Activated CD4-positive, alpha-beta memory T cell treated with anti-CD3 and anti-CD28 coated beads, Interleukin-2, amount 10 ng/mL, durations not matched to agents 7 days and 5 days (primary cell): Measurements from ENCODE around the gene EFCAB12. TPM values are rescaled to one million over a fixed set of nuclear protein-coding genes. Genes with fewer than 3 reads are reported as not detected.

ENCODE experiments used
- CTCF ChIA-PET: fragments of 350-600 bp; sonication (Branson Sonifier 250); formaldehyde crosslinking; loops from one replicate; lab custom pipeline; 2021; ENCODE audit warnings: antibody characterized with exemption, inconsistent platforms; lab: Charles Lee
- POLR2A ChIA-PET: fragments of 350-600 bp; sonication (Branson Sonifier 250); formaldehyde crosslinking; loops from one replicate; lab custom pipeline; 2021; ENCODE audit warnings: antibody characterized with exemption; lab: Charles Lee
- DNase-seq: peaks from one replicate; pipeline ENCODE4 v3.0.0-alpha.2; 2020
- H3K27ac Mint-ChIP-seq: one replicate; pipeline ENCODE4 v1.8.0; 2021; ENCODE audit warnings: mild to moderate bottlenecking, mixed read lengths
- H3K27me3 Mint-ChIP-seq: one replicate; pipeline ENCODE4 v1.8.0; 2021; ENCODE audit warnings: mixed read lengths
- H3K36me3 Mint-ChIP-seq: one replicate; pipeline ENCODE4 v1.8.0; 2021; ENCODE audit warnings: low read depth, mixed read lengths
- H3K4me1 Mint-ChIP-seq: one replicate; pipeline ENCODE4 v1.8.0; 2021; ENCODE audit warnings: mixed read lengths
- H3K4me3 Mint-ChIP-seq: one replicate; pipeline ENCODE4 v1.8.0; 2021; ENCODE audit warnings: mild to moderate bottlenecking, mixed read lengths
- H3K9me3 Mint-ChIP-seq: one replicate; pipeline ENCODE4 v1.8.0; 2021; ENCODE audit warnings: mixed read lengths
- total RNA-seq, 2 experiments: library from RNA; stranded (reverse); gene quantifications; one replicate each; pipeline ENCODE4 v1.2.3, GENCODE V29; 2021

EFCAB12 gene
- under 1 TPM; 0.65 to 0.98 TPM for total RNA-seq

GRCh38 chr3:129428376-129429079, at the start of gene EFCAB12:
EFCAB12 (minus strand) TSS chr3:129428636; CDS start chr3:129428488, 148 bp downstream.
- no peak within 1 kb of the TSS for H3K27ac Mint-ChIP-seq
- H3K36me3 Mint-ChIP-seq, result peaks cover 35% of the 10 kb centered on the region
- peaks cover 5% of the 10 kb centered on the region for H3K27me3 Mint-ChIP-seq
- peaks cover 50% of the 10 kb centered on the region for H3K4me1 Mint-ChIP-seq
- H3K4me3 Mint-ChIP-seq, result peak within 1 kb of the TSS; percentile 22
- POLR2A ChIA-PET, result interaction anchor here (0.7 to 4.5 kb wide), 6 partner anchors 9 to 165 kb away, joined by 3 to 46 read pairs (median 6); partner anchors contain the start of genes IFT122 and MBD4
- H3K9me3 Mint-ChIP-seq, result no peaks in the 10 kb centered on the region
- CTCF ChIA-PET, result interaction anchor here (0.6 to 1.3 kb wide), 4 partner anchors 12 to 45 kb away, joined by 3 to 5 read pairs (median 4); partner anchors contain the start of genes IFT122 and MBD4
- peak; percentile 91 for DNase-seq

GRCh38 chr3:129476586-129476985, 48.1 kb upstream of the EFCAB12 start:
- H3K9me3 Mint-ChIP-seq, result no peaks in the 10 kb centered on the region
- peaks cover 16% of the 10 kb centered on the region for H3K36me3 Mint-ChIP-seq
- POLR2A ChIA-PET, result no interaction called here
- CTCF ChIA-PET, result no interaction called here
- H3K4me3 Mint-ChIP-seq, result no peak overlapping the region
- H3K27ac Mint-ChIP-seq, result peak overlapping the region; percentile 10
- H3K4me1 Mint-ChIP-seq, result peaks cover 2% of the 10 kb centered on the region
- DNase-seq, result no peak
- no peaks in the 10 kb centered on the region for H3K27me3 Mint-ChIP-seq

- ChIA-PET POLR2A (no interaction called here), CTCF (interaction anchor here (1.3 kb wide), 1 partner anchor 14 kb away, joined by 3 read pairs; no protein-coding TSS in a partner anchor)
Measured at GRCh38 chr3:129475863-129476262, 47.4 kb upstream of the EFCAB12 start.

GRCh38 chr3:129474984-129475804, 46.8 kb upstream of the EFCAB12 start:
- Mint-ChIP-seq H3K4me1 (no peaks in the 10 kb centered on the region), H3K9me3 (no peaks in the 10 kb centered on the region), H3K36me3 (peaks cover 16% of the 10 kb centered on the region), H3K4me3 (no peak overlapping the region), H3K27ac (no peak overlapping the region), H3K27me3 (no peaks in the 10 kb centered on the region)
- ChIA-PET CTCF (interaction anchor here (1.3 kb wide), 1 partner anchor 15 kb away, joined by 3 read pairs; no protein-coding TSS in a partner anchor), POLR2A (no interaction called here)
- no peak for DNase-seq

More at GRCh38 chr3:129475863-129476262, 47.4 kb upstream of the EFCAB12 start:
- no peak for DNase-seq
- Mint-ChIP-seq H3K4me1 (no peaks in the 10 kb centered on the region), H3K27ac (no peak overlapping the region), H3K9me3 (no peaks in the 10 kb centered on the region), H3K27me3 (no peaks in the 10 kb centered on the region), H3K4me3 (no peak overlapping the region), H3K36me3 (peaks cover 16% of the 10 kb centered on the region)

GRCh38 chr3:129473769-129474152, 45.3 kb upstream of the EFCAB12 start:
- no peak overlapping the region for H3K4me3 Mint-ChIP-seq
- H3K27ac Mint-ChIP-seq, result no peak overlapping the region
- no peaks in the 10 kb centered on the region for H3K27me3 Mint-ChIP-seq
- ChIA-PET POLR2A (no interaction called here), CTCF (interaction anchor here (1.0 kb wide), 1 partner anchor 16 kb away, joined by 6 read pairs; no protein-coding TSS in a partner anchor)
- peaks cover 2% of the 10 kb centered on the region for H3K4me1 Mint-ChIP-seq
- no peak for DNase-seq
- H3K9me3 Mint-ChIP-seq, result no peaks in the 10 kb centered on the region
- peaks cover 17% of the 10 kb centered on the region for H3K36me3 Mint-ChIP-seq

- Mint-ChIP-seq H3K9me3 (no peaks in the 10 kb centered on the region), H3K4me1 (peaks cover 2% of the 10 kb centered on the region), H3K27me3 (no peaks in the 10 kb centered on the region), H3K4me3 (no peak overlapping the region), H3K36me3 (peaks cover 17% of the 10 kb centered on the region), H3K27ac (no peak overlapping the region)
- CTCF ChIA-PET, result interaction anchor here (1.0 kb wide), 1 partner anchor 17 kb away, joined by 6 read pairs; no protein-coding TSS in a partner anchor
- no peak for DNase-seq
- POLR2A ChIA-PET, result no interaction called here
Measured at GRCh38 chr3:129473067-129473768, 44.8 kb upstream of the EFCAB12 start.

GRCh38 chr3:129470861-129471260, 42.4 kb upstream of the EFCAB12 start:
- Mint-ChIP-seq H3K9me3 (no peaks in the 10 kb centered on the region), H3K36me3 (peaks cover 8% of the 10 kb centered on the region), H3K4me1 (peaks cover 2% of the 10 kb centered on the region), H3K27ac (no peak overlapping the region), H3K4me3 (no peak overlapping the region), H3K27me3 (no peaks in the 10 kb centered on the region)
- no peak for DNase-seq
- ChIA-PET POLR2A (interaction anchor here (1.0 kb wide), 1 partner anchor 156 kb away, joined by 3 read pairs; no protein-coding TSS in a partner anchor), CTCF (no interaction called here)

- no peak for DNase-seq
- Mint-ChIP-seq H3K36me3 (peaks cover 8% of the 10 kb centered on the region), H3K9me3 (no peaks in the 10 kb centered on the region), H3K4me1 (peaks cover 2% of the 10 kb centered on the region), H3K27ac (no peak overlapping the region), H3K27me3 (no peaks in the 10 kb centered on the region), H3K4me3 (no peak overlapping the region)
- POLR2A ChIA-PET, result interaction anchor here (1.2 kb wide), 1 partner anchor 29 kb away, joined by 3 read pairs; the partner anchor contains the start of genes IFT122 and MBD4
- CTCF ChIA-PET, result interaction anchor here (1.1 kb wide), 1 partner anchor 21 kb away, joined by 5 read pairs; no protein-coding TSS in a partner anchor
Measured at GRCh38 chr3:129469026-129469425, 40.6 kb upstream of the EFCAB12 start.

GRCh38 chr3:129467932-129468331, 39.5 kb upstream of the EFCAB12 start:
- Mint-ChIP-seq H3K4me3 (no peak overlapping the region), H3K4me1 (peaks cover 2% of the 10 kb centered on the region), H3K27me3 (no peaks in the 10 kb centered on the region), H3K27ac (no peak overlapping the region), H3K9me3 (no peaks in the 10 kb centered on the region), H3K36me3 (peaks cover 8% of the 10 kb centered on the region)
- no peak for DNase-seq
- POLR2A ChIA-PET, result no interaction called here
- CTCF ChIA-PET, result no interaction called here

GRCh38 chr3:129463716-129464115, 35.3 kb upstream of the EFCAB12 start:
- Mint-ChIP-seq H3K27me3 (no peaks in the 10 kb centered on the region), H3K27ac (no peak overlapping the region), H3K36me3 (peaks cover 13% of the 10 kb centered on the region), H3K4me3 (no peak overlapping the region), H3K9me3 (no peaks in the 10 kb centered on the region), H3K4me1 (peaks cover 9% of the 10 kb centered on the region)
- no peak for DNase-seq
- CTCF ChIA-PET, result interaction anchor here (0.6 kb wide), 1 partner anchor 64 kb away, joined by 4 read pairs; no protein-coding TSS in a partner anchor
- POLR2A ChIA-PET, result no interaction called here

- ChIA-PET CTCF (no interaction called here), POLR2A (no interaction called here)
- H3K27ac Mint-ChIP-seq, result no peak overlapping the region
- H3K4me3 Mint-ChIP-seq, result no peak overlapping the region
- H3K27me3 Mint-ChIP-seq, result no peaks in the 10 kb centered on the region
- no peak for DNase-seq
- H3K9me3 Mint-ChIP-seq, result no peaks in the 10 kb centered on the region
- H3K4me1 Mint-ChIP-seq, result peaks cover 9% of the 10 kb centered on the region
- H3K36me3 Mint-ChIP-seq, result peaks cover 17% of the 10 kb centered on the region
Measured at GRCh38 chr3:129463094-129463493, 34.7 kb upstream of the EFCAB12 start.

GRCh38 chr3:129462361-129462968, 34.0 kb upstream of the EFCAB12 start:
- CTCF ChIA-PET, result no interaction called here
- Mint-ChIP-seq H3K9me3 (no peaks in the 10 kb centered on the region), H3K4me3 (no peak overlapping the region), H3K4me1 (peaks cover 9% of the 10 kb centered on the region), H3K27me3 (no peaks in the 10 kb centered on the region), H3K27ac (no peak overlapping the region), H3K36me3 (peaks cover 18% of the 10 kb centered on the region)
- POLR2A ChIA-PET, result no interaction called here
- no peak for DNase-seq
